GM19467 (cell line): ENCODE results near the gene PHF21A.
"Not testable (repeated sequence)": the region's sequence is repeated elsewhere in the genome, so short reads cannot be mapped to it uniquely, and the experiment has no call there.

Experiments
- ATAC-seq: cut with Tn5 transposase; IDR thresholded peaks from one replicate; pipeline ENCODE4 v1.9.1; 2021; ENCODE audit warnings: mild to moderate bottlenecking, moderate library complexity; ENCODE audit not compliant: unreplicated experiment

The PHF21A gene

DNA sequence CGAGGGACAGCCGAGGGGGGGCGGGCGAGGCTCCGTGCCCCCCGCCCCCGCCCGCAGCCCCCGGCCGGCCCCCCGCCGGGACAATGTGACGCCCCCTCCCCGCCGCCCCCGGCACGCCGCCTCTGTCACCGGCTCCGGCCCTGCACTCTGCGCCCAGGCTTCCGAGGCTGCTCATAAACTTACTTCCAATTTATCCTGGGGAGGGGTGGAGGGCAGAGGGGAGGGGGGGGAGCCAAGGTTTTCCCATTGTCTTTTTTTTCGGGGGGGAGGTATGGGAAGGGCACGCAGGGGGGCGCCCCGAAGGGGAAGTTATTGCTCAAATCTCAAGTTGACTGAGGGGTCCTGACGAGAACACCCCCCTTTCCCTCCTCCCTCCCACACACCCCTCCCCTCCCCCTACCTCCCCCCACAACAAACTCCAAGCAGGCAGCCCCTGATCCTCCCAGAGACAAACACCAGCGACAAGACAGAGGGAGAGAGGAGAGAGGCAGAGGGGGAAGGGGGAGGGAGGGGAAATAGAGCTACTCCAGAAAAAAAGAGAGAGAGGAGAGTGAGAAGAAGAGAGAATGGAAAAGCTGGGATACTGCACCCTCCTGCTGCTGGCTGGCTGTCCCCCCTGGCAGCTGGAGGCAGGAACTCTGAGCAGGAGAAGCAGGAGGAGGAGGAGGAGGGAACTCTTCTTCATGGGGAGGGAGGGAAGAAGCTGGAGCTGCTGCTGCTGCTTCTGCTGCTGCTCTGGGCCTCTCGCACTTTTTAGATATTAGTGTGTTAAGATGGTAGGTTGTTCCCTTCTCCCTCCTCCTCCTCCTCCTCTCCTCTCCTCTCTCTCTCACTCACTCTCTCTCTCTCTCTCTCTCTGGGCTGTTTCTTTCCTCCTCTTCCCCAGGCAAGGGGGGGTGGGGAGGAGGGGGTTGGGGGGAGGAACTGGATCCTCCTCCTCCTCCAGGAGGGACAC is 631 bp downstream of the PHF21A start:
- ATAC-seq = no peak

DNA sequence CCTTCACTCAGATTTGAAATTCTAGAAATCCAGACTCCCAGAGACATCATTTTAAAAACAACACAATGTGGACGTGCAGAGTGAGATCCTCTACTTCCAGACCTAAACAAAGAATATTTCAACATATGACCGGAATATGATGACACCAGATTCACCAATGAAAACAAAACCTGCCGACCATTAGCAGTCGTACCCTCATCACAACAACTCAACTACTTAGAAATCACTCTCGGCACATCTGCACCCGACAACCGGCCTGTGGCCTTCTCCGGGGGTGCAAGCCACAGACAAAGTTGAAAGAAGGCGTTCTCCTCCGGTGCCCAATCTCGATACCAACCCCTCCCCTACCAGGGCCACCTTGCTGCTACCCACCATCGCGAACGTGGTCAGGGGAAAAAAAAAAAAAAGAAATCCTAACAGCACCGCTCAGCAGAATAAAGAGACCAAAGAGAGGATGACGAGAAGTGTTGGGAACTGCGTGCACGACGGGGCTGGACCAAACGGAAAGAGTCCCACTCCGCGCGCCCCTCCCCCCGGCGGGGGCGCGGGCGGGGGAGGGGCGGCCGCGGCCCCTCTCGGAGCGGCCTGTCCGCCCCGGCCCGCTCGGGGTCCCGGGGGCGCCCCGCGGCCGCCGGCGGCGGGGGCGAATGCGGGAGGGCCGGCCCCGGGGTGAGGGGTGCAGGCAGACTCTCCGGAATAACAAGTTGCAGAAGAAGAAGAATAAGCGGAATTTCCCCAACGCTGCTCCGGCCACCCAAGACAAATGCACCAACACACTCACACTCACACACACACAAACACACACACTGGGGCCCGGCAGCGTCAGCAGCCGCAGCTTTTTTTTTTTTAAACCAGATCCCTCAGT is 1.7 kb downstream of the PHF21A start:
- peak; percentile 28 for ATAC-seq

- ATAC-seq = no peak
Observed at GRCh38 chr11:46118702-46119351, 2.4 kb downstream of the PHF21A start.

DNA sequence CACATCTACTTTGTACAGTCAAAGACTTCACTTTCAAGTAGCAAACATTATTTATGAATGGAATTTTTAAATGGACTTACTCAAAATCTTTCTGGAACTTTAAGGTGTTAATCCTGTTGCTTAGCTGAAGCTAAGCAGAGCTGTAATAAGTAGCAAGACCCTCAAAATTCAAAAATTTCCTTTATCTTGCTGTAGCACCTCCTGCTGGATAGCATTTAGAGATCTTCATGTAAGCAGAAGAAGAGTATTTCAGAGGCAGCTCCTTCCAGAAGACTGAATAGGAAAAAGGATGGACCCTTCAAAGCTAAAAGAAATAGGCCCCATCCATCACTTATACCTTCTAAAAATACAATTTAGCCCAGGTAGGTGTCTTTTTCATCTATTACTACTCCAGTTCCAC is 3.4 kb downstream of the PHF21A start:
- no peak for ATAC-seq

- not testable (repeated sequence) for ATAC-seq
Observed at GRCh38 chr11:46116712-46117037, 4.6 kb downstream of the PHF21A start.

DNA sequence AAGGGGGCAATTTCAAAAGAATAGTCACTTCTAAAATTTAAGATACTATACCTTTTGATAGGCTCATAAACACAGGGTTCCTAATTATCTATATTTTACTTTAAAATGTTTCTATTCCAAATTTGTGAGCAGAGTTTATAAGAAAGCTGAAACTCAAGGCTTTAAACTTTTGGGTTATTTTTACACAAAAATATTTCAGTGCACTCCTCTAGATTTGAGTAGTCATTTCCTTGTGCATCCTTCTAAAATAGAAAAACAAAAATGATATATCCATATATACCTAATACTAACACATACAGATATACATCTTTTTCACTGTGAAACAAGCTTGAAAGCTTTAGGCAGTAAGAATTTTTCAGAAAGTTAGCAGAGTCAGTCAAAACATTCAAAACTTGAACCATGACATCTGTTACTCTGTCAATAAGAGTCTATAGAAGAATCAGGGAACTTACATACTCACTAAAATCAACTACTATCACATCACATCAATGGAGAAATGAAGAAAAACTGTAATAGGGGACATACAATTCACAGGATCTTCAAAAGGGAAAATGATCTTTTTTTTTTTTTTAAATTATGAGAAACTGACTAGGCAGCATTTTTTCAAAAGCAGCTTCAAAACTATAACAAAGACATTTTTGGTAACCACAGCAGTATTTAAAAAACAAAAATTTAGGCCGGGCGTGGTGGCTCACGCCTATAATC is 5.1 kb downstream of the PHF21A start:
- ATAC-seq = no peak

DNA sequence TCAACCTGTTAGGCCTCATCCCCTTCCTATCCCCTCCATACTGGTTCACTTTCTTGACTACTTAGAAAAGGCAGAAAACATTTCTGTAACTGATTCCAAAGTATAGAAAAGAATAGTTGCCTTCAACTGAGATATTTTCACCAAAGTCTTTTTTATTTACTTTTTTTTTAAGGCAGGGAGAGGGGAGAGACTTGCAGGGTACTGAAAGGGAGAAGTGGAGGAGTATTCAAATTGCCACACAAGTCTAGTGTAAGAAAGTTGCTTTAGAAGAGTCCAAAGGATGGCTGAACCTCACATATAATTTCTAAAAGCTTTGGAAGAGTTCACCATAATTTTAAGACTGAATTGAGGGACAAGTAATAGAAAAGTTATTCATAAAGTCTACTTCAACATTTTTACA is 6.3 kb downstream of the PHF21A start:
- no peak for ATAC-seq

DNA sequence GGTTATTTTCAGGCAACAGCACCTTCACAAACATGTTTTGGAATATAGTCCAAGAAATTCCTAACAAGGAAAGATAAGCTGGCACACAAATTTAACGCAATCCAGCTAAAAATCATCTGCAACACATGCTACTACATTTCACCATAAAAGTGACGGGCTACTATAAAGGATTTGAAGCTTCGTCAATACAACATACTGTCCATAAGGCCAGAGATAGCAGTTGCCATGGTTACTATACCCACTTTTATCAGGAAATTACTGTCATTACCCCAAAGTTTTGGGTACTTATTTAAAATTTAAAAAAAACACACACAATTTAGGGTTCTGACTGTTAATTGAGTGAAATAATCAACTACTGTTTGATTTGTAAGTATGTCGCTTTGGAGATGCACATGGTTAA is 6.9 kb downstream of the PHF21A start:
- no peak for ATAC-seq

DNA sequence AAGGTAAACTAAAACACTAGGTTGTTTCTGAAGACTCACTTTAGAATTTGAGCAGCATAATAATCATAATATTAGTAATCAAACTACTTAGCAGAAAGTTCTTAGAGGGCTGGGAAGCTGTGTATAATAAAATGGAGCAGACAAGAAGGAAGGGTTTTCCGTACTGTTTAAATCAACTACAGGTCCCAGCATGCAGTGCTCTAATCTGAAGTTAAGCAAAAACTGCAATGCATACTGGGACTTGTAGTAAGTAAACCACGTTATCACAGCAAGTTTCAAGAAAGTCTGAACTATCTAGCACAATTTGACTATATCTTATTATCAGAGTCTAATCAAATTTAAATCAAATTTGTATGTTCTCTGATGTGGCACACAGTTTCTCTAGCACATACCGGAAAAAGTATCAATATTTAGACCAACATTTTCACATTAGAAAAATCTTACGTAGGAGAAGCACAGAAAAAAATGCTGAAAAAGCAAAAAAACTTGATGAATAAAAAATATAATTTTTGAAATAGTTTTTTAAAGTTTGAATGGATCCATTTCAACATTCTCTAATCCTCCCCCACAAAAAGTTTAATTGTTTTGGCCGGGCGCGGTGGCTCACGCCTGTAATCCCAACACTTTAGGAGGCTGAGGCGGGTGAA is 8.2 kb downstream of the PHF21A start:
- no peak for ATAC-seq

DNA sequence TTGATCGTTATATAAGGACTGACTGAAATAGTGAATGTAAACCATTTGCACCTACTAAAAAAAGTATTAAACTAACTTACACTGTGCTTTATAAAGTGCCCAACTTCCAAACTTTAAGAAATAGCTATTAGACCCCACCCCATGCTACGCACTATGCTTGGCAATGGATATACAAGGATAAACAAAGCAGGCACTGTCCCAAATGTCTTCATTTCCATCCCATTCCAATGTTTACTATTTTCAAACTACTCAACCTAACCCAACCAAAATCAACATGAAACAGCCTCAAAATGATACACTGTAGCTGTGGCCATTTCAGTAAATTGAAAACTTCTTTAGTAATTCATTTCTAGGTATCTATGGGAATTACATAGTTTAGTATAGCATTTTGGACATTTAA is 12.5 kb downstream of the PHF21A start:
- ATAC-seq = no peak

DNA sequence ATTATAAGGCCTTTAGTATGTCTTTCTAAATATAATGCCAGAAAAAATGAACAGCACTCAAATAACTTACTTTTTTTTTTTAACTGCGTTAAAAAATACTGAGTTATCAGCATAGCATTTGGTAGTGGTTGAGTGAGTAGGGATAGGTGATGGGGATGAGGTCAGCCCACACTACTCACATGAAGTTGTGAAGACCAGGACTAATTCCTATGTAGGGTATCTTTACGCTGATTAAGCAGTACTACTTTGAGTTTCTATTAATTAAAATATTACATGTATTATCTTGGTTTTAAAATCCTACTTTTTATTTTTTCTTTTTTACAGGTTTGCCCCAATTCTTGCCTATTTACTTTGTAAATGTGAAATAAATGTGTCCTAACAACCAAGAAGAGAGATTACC is 13.5 kb downstream of the PHF21A start:
- ATAC-seq = no peak

GRCh38 chr11:46107408-46107718 is 13.9 kb downstream of the PHF21A start:
- ATAC-seq = no peak

DNA sequence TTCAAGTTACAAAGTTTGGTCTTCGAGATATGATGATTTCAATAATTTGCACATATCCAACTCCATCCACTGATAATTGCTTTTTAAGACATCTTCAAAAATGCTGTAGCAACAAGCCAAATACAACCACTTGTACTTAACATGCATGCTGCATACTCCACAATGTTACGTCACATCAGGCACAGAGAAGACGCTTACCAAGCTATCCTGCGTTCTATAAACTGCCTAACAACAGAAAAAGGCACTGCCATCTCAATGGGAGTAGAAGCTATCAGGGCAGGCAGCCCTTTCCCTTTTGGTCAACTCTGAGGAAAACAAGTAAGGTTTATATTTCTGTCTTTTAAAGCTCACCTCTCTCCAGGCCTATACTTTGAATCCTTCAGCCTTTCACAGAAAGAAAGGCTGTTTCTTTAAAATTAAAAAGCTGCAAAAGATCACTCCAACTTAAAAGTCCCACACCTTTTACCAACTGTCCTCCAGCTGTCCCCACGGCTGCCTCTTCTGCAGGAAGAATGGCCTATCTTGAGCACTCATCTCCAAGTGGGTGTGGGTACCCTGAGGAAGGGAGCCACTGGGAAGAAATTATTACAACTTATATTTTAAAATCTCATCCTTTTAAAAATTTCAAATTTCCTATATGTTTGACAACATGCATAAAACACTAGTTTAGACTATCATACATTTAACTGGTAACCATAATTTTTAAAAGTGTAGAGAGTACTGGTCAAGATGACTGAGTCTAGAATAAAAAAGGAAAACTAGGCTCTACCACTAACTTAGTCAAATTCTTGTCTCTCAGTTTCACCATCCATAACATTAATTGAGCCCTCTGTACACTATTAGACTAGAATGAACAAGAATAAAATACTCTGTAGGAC is 14.5 kb downstream of the PHF21A start:
- no peak for ATAC-seq

GRCh38 chr11:46105926-46106325 is 15.3 kb downstream of the PHF21A start:
- no peak for ATAC-seq

GRCh38 chr11:46105134-46105628 is 16.1 kb downstream of the PHF21A start:
- ATAC-seq = no peak

- ATAC-seq = no peak
Observed at GRCh38 chr11:46102843-46103242, 18.4 kb downstream of the PHF21A start.

GRCh38 chr11:46100670-46101069 is 20.6 kb downstream of the PHF21A start:
- no peak for ATAC-seq

DNA sequence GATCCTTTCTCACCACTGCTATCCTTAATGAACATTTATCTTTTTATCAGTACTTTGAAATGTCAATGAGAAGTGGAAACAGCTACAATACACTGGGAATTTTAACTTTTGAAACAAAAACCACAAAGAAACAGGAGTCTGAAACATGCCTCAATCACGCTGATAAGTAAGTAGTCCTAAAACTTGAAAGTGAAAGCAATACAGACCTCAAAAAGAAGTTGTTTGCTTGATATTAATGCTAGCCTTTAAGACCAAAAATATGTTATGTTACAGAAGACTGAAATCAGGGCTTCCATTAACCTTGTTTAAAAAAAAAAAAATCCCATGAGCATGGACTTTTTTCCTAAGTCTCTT is 21.3 kb downstream of the PHF21A start:
- no peak for ATAC-seq

DNA sequence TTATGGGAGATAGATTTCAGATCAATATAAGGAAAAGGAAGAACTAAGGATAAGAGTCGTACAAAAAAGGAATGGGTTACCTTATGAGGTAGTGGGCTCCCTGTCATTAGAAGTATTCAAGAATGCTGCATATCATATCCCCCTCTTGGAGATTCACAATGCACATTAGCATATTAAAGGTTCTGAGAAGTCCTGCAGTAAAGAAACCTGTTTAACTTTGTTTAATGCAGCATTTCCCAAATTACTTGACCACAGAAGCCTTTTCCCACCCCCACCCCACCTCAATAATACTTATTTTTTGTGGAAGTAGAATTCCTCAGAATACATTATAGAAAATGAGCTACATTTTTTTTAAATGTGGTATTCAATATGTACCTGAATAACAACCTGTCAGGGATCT is 30.9 kb downstream of the PHF21A start:
- ATAC-seq = no peak
